Liver (tissue), 3 donors: ENCODE results near the gene PTPRN2.

ENCODE experiments used
- CTCF ChIP-seq: fragments of 150-350 bp; IDR thresholded peaks from 2 replicates; pipeline ENCODE4 v1.5.1; 2017; ENCODE audit warnings: improper control_type of control experiment, low read depth, low read length; ENCODE audit not compliant: missing input control
- EGR1 ChIP-seq, 2 donors: IDR thresholded peaks; 2 replicates each; pipeline ENCODE4 v1.6.1; 2016 to 2018; ENCODE audit warnings: antibody characterized with exemption in 2 of 2, low read depth in 2 of 2
- FOXA1 ChIP-seq: IDR thresholded peaks from 2 replicates; pipeline ENCODE4 v1.6.1; 2016; ENCODE audit warnings: antibody characterized with exemption
- GABPA ChIP-seq, 2 donors: IDR thresholded peaks in 1 of 2; conservative IDR thresholded peaks in 1 of 2; 2 replicates each; pipeline ENCODE4 v1.6.1; 2016; ENCODE audit warnings: antibody characterized with exemption in 2 of 2, mild to moderate bottlenecking in 1 of 2, moderate library complexity in 1 of 2
- JUND ChIP-seq, 2 donors: IDR thresholded peaks; 2 replicates each; pipeline ENCODE4 v1.6.1; 2016; ENCODE audit warnings: antibody characterized with exemption in 2 of 2
- MAX ChIP-seq: IDR thresholded peaks from 2 replicates; pipeline ENCODE4 v1.6.1; 2016; ENCODE audit warnings: antibody characterized with exemption
- RAD21 ChIP-seq, 2 donors: IDR thresholded peaks; 2 replicates each; pipeline ENCODE4 v1.6.1; 2016; ENCODE audit warnings: antibody characterized with exemption in 2 of 2, mild to moderate bottlenecking in 2 of 2
- REST ChIP-seq: IDR thresholded peaks from 2 replicates; pipeline ENCODE4 v1.6.1; 2016; ENCODE audit warnings: antibody characterized with exemption, mild to moderate bottlenecking
- SP1 ChIP-seq: IDR thresholded peaks from 2 replicates; pipeline ENCODE4 v1.6.1; 2018; ENCODE audit warnings: antibody characterized with exemption, mild to moderate bottlenecking
- TAF1 ChIP-seq: conservative IDR thresholded peaks from 2 replicates; pipeline ENCODE4 v1.6.1; 2016; ENCODE audit warnings: antibody characterized with exemption, mild to moderate bottlenecking
- YY1 ChIP-seq: IDR thresholded peaks from 2 replicates; pipeline ENCODE4 v1.6.1; 2016; ENCODE audit warnings: antibody characterized with exemption, mild to moderate bottlenecking
- ZBTB33 ChIP-seq: IDR thresholded peaks from 2 replicates; pipeline ENCODE4 v1.6.1; 2016; ENCODE audit warnings: antibody characterized with exemption
- TF ChIP-seq, protein P1 (sequence below): IDR thresholded peaks from 2 replicates; pipeline ENCODE4 v1.6.1; 2016; ENCODE audit warnings: antibody characterized with exemption
- donor health status: healthy.
- donor health status: healthy.

DNA sequence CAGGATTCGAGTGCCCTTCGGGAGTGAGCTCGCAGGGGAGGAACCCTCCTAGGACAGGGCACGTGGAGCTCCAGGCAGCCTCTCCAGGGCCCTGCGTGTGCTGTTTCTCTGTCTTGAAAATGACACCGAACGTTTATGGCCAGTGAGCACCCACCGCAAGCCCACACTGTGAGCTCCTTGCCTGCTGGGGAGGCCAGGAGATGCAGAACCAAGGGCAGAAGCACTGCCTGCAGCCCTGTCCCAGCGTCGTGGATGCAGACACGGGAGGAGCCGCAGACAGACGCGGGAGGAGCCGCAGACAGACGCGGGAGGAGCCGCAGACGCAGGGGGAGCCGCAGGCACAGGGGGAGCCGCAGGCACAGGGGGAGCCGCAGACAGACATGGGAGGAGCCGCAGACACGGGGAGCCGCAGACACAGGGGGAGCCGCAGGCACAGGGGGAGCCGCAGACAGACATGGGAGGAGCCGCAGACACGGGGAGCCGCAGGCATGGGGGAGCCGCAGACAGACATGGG is 314.4 kb downstream of the PTPRN2 start:
- TF ChIP-seq REST (no peak), CTCF (no peak), TAF1 (no peak), RAD21 (IDR thresholded peaks at IDR 0.05) (no peak), SP1 (no peak), FOXA1 (no peak), MAX (no peak), ZBTB33 (no peak), EGR1 (IDR thresholded peaks at IDR 0.05; ENCODE audit: low read depth in 2 of 2) (no peak), JUND (IDR thresholded peaks at IDR 0.05) (no peak), YY1 (no peak), GABPA (IDR thresholded peaks at IDR 0.05 in 1 of 2, conservative IDR thresholded peaks at IDR 0.05 in 1 of 2) (no peak)
- TF ChIP-seq, protein P1, sequence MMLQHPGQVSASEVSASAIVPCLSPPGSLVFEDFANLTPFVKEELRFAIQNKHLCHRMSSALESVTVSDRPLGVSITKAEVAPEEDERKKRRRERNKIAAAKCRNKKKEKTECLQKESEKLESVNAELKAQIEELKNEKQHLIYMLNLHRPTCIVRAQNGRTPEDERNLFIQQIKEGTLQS: no peak
